ENCODE measurements around the gene THADA.

Gene THADA

DNA sequence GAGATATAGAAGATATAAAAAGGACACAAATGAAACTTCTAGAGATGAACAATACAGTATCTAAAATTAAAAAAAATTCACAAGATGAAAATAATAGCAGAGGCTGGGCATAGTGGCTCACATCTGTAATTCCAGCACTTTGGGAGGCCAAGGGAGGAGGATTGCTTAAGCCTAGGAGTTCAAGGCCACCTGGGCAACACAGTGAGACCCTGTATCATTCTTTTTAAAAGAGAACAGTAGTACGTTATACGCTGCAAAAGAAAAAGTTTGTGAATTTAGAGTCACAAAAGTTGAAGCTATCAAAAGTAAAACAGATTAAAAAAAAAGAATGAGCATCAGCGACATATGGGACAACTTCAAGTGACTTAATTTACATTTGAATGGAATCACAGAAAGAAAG lies 287.9 kb downstream of the THADA start:
- Histone ChIP-seq H3K27ac (ENCODE audit: insufficient read depth, low read depth, low read length, poor library complexity, severe bottlenecking) (no peak overlapping the region), H3K4me1 (ENCODE audit: control insufficient read depth, insufficient read depth, low read length) (peaks cover 5% of the 10 kb centered on the region), H3K27me3 (ENCODE audit: control insufficient read depth, insufficient read depth, low read length, poor library complexity, severe bottlenecking) (no peaks in the 10 kb centered on the region), H3K36me3 (ENCODE audit: control insufficient read depth, insufficient read depth, low read length) (no peaks in the 10 kb centered on the region), H3K4me3 (ENCODE audit: insufficient read depth, low read depth, low read length) (no peak overlapping the region), H3K9me3 (ENCODE audit: control insufficient read depth, low read length) (no peaks in the 10 kb centered on the region)
- 96 to 97% methylated on average over 3 of the region's 3 CpGs for WGBS, 2 experiments

DNA sequence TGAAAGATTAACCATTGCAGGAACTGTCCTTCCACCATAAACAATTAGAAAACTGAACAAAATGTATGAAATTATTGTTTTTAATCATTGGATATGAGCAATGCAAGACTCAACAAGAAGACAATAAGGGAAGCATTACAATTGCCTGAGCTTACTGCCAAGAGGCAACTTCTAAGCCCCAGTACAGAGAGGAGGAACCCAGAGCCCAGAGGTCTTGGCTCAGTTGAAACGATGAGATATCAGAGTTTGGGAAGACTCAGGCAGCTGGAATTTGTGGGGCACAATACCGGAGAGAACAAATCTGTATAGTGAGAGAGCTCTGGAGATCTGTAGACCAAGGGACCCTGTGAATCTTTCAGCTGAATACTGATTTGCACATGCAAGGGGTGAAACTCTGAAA lies 288.8 kb downstream of the THADA start:
- Histone ChIP-seq H3K4me1 (ENCODE audit: control insufficient read depth, insufficient read depth, low read length) (peaks cover 5% of the 10 kb centered on the region), H3K9me3 (ENCODE audit: control insufficient read depth, low read length) (no peaks in the 10 kb centered on the region), H3K27me3 (ENCODE audit: control insufficient read depth, insufficient read depth, low read length, poor library complexity, severe bottlenecking) (no peaks in the 10 kb centered on the region), H3K36me3 (ENCODE audit: control insufficient read depth, insufficient read depth, low read length) (no peaks in the 10 kb centered on the region), H3K4me3 (ENCODE audit: insufficient read depth, low read depth, low read length) (no peak overlapping the region), H3K27ac (ENCODE audit: insufficient read depth, low read depth, low read length, poor library complexity, severe bottlenecking) (no peak overlapping the region)
- WGBS, 2 experiments: 91 to 95% methylated on average over 2 of the region's 2 CpGs

DNA sequence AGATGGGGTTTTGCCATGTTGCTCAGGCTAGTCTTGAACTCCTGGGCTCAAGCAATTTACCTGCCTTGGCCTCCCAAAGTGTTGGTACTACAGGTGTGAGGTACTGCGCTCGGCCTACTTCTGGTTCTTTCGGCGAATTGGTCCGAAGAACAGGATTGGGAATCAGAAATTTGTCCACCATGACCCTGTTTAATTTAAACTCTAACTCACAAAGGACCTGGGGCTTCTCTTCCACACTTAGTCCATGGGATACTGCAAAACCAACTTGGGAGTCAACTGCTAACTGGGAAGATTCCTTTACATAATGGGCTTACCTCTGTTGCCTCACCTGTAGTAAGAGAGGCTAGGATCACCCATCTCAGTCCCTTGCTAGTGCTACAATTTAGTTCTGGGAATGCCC lies 289.6 kb downstream of the THADA start:
- H3K27me3 ChIP-seq (ENCODE audit: control insufficient read depth, insufficient read depth, low read length, poor library complexity, severe bottlenecking): no peaks in the 10 kb centered on the region
- WGBS, 2 experiments: 93 to 97% methylated on average over 5 of the region's 5 CpGs
- H3K9me3 ChIP-seq (ENCODE audit: control insufficient read depth, low read length): no peaks in the 10 kb centered on the region
- peaks cover 5% of the 10 kb centered on the region for H3K4me1 ChIP-seq (ENCODE audit: control insufficient read depth, insufficient read depth, low read length)
- H3K4me3 ChIP-seq (ENCODE audit: insufficient read depth, low read depth, low read length): no peak overlapping the region
- H3K27ac ChIP-seq (ENCODE audit: insufficient read depth, low read depth, low read length, poor library complexity, severe bottlenecking): no peak overlapping the region
- no peaks in the 10 kb centered on the region for H3K36me3 ChIP-seq (ENCODE audit: control insufficient read depth, insufficient read depth, low read length)

DNA sequence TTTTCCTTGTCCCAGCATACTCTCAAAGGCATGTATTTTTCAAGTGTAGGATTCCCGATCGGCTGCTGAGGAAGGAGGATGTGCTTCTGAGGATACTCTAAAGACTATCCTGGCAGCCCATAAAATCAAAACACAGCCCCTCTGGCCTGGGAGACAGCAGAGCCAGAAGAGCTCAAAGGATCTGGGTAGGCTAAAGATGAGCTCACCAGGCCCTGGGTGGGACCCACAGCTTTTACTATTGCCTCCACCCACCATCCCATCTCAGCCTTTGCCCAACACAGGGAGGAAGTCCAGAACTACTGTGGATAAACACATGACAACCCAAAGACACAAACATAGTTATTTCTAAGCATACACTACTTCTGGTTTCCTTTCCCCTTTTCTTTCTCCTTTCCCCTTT lies 290.3 kb downstream of the THADA start:
- peaks cover 5% of the 10 kb centered on the region for H3K4me1 ChIP-seq (ENCODE audit: control insufficient read depth, insufficient read depth, low read length)
- 96 to 98% methylated on average over 2 of the region's 2 CpGs for WGBS, 2 experiments
- H3K4me3 ChIP-seq (ENCODE audit: insufficient read depth, low read depth, low read length): no peak overlapping the region
- H3K36me3 ChIP-seq (ENCODE audit: control insufficient read depth, insufficient read depth, low read length): no peaks in the 10 kb centered on the region
- H3K27ac ChIP-seq (ENCODE audit: insufficient read depth, low read depth, low read length, poor library complexity, severe bottlenecking): no peak overlapping the region
- H3K9me3 ChIP-seq (ENCODE audit: control insufficient read depth, low read length): no peaks in the 10 kb centered on the region
- no peaks in the 10 kb centered on the region for H3K27me3 ChIP-seq (ENCODE audit: control insufficient read depth, insufficient read depth, low read length, poor library complexity, severe bottlenecking)

DNA sequence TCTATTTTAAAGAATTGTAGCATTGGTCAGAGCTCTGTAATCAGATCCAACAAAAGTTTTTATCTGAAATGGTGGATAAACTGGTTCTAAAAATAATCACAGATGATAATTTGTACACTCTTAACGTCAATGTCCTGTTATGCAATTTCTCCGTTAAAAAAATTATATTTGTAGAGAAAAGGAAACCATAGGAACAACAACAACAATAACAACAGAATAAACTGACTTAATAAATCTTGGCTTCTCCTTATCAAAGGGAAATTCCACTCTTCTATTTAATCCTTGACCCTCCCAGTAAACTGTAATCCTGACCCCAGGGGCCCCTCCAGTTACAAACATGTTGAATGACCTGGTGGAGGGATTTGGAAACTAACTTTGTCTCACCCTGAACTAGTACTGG lies 290.8 kb downstream of the THADA start:
- no peaks in the 10 kb centered on the region for H3K9me3 ChIP-seq (ENCODE audit: control insufficient read depth, low read length)
- H3K27ac ChIP-seq (ENCODE audit: insufficient read depth, low read depth, low read length, poor library complexity, severe bottlenecking): no peak overlapping the region
- peaks cover 5% of the 10 kb centered on the region for H3K4me1 ChIP-seq (ENCODE audit: control insufficient read depth, insufficient read depth, low read length)
- 100% methylated on average over 1 of the region's 2 CpGs; no CpG with 5 or more reads in 1 of the 2 experiments for WGBS, 2 experiments
- no peak overlapping the region for H3K4me3 ChIP-seq (ENCODE audit: insufficient read depth, low read depth, low read length)
- no peaks in the 10 kb centered on the region for H3K27me3 ChIP-seq (ENCODE audit: control insufficient read depth, insufficient read depth, low read length, poor library complexity, severe bottlenecking)
- H3K36me3 ChIP-seq (ENCODE audit: control insufficient read depth, insufficient read depth, low read length): no peaks in the 10 kb centered on the region

DNA sequence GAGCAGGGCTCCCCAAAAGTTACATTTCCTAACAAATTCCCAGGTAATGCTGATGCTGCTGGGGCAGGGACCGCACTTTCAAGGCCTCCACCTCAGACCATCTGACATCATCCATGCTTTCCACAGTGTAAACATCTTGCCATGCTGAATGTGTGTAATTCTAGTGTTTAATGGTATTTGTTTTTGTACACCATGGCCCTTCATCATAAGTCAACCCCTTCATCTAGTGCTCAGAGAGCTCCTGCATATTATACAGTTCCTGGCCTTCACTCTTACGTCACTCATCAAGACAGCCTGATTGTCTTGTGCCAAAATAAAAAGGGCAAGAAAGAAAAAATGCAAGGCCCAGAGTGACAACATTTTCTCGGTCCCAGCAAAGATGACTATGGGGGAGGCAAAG lies 291.9 kb downstream of the THADA start:
- H3K4me1 ChIP-seq (ENCODE audit: control insufficient read depth, insufficient read depth, low read length): peaks cover 5% of the 10 kb centered on the region
- H3K9me3 ChIP-seq (ENCODE audit: control insufficient read depth, low read length): no peaks in the 10 kb centered on the region
- H3K27me3 ChIP-seq (ENCODE audit: control insufficient read depth, insufficient read depth, low read length, poor library complexity, severe bottlenecking): no peaks in the 10 kb centered on the region
- H3K4me3 ChIP-seq (ENCODE audit: insufficient read depth, low read depth, low read length): no peak overlapping the region
- WGBS, 2 experiments: 95 to 97% methylated on average over 3 of the region's 3 CpGs
- H3K36me3 ChIP-seq (ENCODE audit: control insufficient read depth, insufficient read depth, low read length): no peaks in the 10 kb centered on the region
- H3K27ac ChIP-seq (ENCODE audit: insufficient read depth, low read depth, low read length, poor library complexity, severe bottlenecking): no peak overlapping the region

DNA sequence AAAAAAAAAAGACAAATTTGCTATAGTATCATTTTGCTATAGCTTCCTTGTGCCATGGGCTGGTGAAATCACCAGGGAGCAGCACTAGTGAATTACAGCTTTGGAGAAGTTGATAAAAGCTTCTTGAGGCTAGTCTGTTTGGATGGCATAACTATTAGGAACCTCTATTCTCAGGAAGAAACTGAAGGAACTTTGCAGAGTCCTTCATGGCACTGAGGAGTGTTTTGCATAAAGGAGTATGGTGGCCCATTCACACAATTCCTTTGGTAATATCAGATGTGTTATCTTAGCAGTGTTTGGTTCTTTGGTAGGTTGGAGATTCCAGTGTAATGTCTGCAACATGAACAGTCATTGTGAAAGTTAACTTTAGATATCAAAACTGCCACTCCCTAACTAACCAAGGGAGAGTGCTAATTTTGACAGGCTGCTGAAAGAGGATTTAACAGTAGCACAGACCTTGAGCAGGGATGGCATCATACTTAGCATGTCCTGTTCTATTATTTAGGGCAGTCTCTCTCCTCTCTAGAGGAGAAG lies 292.8 kb downstream of the THADA start:
- Histone ChIP-seq H3K4me3 (ENCODE audit: insufficient read depth, low read depth, low read length) (no peak overlapping the region), H3K9me3 (ENCODE audit: control insufficient read depth, low read length) (no peaks in the 10 kb centered on the region), H3K27ac (ENCODE audit: insufficient read depth, low read depth, low read length, poor library complexity, severe bottlenecking) (no peak overlapping the region), H3K4me1 (ENCODE audit: control insufficient read depth, insufficient read depth, low read length) (peaks cover 5% of the 10 kb centered on the region), H3K36me3 (ENCODE audit: control insufficient read depth, insufficient read depth, low read length) (no peaks in the 10 kb centered on the region), H3K27me3 (ENCODE audit: control insufficient read depth, insufficient read depth, low read length, poor library complexity, severe bottlenecking) (no peaks in the 10 kb centered on the region)

DNA sequence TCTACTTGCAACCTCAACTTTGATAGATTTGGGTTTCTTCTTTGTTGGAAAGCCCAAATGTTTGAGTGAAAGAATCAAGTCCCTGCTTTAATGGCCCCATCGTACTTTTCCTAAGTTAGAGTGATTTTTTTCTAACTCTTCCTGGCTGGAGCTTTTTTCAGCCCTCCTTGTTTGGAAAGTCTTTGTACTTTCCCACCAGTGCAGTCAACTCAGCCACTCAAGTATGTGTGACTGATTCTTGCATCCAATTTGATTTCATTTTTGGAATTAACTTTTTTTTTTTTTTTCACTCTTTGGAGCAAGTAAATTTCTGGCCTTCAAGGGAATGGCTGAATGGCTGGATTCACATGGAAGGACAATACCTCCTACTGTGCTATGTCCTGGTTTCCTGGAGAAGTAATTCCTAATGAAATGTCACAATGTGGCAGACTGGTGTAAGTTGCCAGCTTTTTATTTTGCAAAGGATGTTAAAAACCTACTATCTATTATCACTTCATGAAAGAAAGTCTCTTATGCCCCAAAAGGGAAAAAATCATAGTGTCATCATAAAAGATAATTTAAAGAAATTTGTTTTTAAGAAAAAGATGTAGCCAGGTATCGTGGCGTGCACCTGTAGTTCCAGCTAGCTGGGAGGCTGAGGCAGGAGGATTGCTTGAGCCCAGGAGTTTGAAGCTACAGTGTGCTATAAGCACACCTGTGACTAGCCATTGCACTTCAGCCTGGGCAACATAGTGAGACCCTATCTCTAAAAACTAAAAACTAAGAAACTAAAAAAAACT lies 293.5 kb downstream of the THADA start:
- H3K4me1 ChIP-seq (ENCODE audit: control insufficient read depth, insufficient read depth, low read length): peaks cover 5% of the 10 kb centered on the region
- H3K27ac ChIP-seq (ENCODE audit: insufficient read depth, low read depth, low read length, poor library complexity, severe bottlenecking): no peak overlapping the region
- H3K4me3 ChIP-seq (ENCODE audit: insufficient read depth, low read depth, low read length): no peak overlapping the region
- H3K27me3 ChIP-seq (ENCODE audit: control insufficient read depth, insufficient read depth, low read length, poor library complexity, severe bottlenecking): no peaks in the 10 kb centered on the region
- no peaks in the 10 kb centered on the region for H3K9me3 ChIP-seq (ENCODE audit: control insufficient read depth, low read length)
- 94 to 97% methylated on average over 3 of the region's 3 CpGs for WGBS, 2 experiments
- no peaks in the 10 kb centered on the region for H3K36me3 ChIP-seq (ENCODE audit: control insufficient read depth, insufficient read depth, low read length)

DNA sequence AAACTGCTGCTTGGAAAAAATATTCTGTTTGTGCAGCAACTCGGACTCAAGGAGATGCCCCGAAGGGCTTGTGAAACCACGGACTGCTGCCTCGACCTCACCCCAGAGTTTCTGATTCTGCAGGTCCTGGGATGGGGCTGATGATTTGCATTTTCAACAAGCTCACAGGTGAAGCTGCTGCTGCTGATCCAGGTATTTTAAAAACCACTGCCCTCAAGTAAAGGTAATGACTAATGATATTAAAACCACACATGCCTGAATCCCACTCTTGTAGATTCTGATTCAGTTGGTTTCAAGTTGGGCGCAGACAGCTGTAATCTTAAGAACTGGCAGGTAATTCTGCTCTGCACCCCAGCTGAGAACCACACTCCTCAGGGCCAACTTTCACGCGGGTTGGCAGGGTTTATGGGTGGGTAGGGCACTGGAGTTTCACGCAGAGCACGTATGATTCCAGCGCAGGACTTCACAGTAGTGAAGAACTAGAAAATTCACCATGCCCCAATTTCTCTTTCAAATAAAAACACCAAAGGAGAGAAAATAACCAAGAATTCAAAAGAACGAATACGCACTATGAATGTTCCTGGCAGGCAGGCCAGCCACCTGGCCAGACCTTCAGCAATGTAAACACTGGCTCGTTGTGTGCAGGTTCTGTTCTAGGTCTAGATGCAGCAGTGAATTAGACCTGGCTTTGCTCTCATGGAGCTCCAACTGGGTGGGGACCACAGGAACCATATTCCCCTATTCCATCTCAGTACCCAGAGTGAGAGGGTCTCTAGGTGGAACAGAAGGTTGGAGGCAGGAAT lies 294.9 kb downstream of the THADA start:
- H3K4me1 ChIP-seq (ENCODE audit: control insufficient read depth, insufficient read depth, low read length): peaks cover 5% of the 10 kb centered on the region
- H3K36me3 ChIP-seq (ENCODE audit: control insufficient read depth, insufficient read depth, low read length): no peaks in the 10 kb centered on the region
- H3K27me3 ChIP-seq (ENCODE audit: control insufficient read depth, insufficient read depth, low read length, poor library complexity, severe bottlenecking): no peaks in the 10 kb centered on the region
- H3K9me3 ChIP-seq (ENCODE audit: control insufficient read depth, low read length): no peaks in the 10 kb centered on the region
- H3K27ac ChIP-seq (ENCODE audit: insufficient read depth, low read depth, low read length, poor library complexity, severe bottlenecking): no peak overlapping the region
- H3K4me3 ChIP-seq (ENCODE audit: insufficient read depth, low read depth, low read length): no peak overlapping the region
- 94% methylated on average over 13 of the region's 13 CpGs for WGBS, 2 experiments

DNA sequence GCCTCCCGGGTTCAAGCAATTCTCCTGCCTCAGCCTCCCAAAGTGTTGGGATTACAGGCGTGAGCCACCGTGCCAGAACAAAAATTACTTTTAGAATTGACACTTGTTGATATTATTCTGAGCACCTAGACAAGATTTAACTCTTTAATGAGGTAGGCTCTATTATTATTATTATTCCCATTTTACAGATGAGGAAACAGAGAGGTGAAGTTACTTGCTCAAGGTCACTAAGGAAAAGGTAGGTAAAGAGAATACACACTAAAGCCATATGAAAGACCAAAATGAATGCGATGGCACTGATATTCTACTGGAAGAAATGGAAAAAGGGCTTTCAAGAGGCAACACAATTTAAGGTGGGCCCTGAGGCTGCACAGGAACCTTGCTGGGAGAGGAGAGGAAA lies 295.6 kb downstream of the THADA start:
- no peaks in the 10 kb centered on the region for H3K9me3 ChIP-seq (ENCODE audit: control insufficient read depth, low read length)
- no peaks in the 10 kb centered on the region for H3K27me3 ChIP-seq (ENCODE audit: control insufficient read depth, insufficient read depth, low read length, poor library complexity, severe bottlenecking)
- WGBS, 2 experiments: 92 to 99% methylated on average over 4 of the region's 4 CpGs
- H3K4me3 ChIP-seq (ENCODE audit: insufficient read depth, low read depth, low read length): no peak overlapping the region
- H3K27ac ChIP-seq (ENCODE audit: insufficient read depth, low read depth, low read length, poor library complexity, severe bottlenecking): no peak overlapping the region
- H3K4me1 ChIP-seq (ENCODE audit: control insufficient read depth, insufficient read depth, low read length): peaks cover under 1% of the 10 kb centered on the region
- no peaks in the 10 kb centered on the region for H3K36me3 ChIP-seq (ENCODE audit: control insufficient read depth, insufficient read depth, low read length)
